Testis (tissue), 2 donors: Measurements from ENCODE around the gene EVI2B.
"Not testable (repeated sequence)": the region's sequence is repeated elsewhere in the genome, so short reads cannot be mapped to it uniquely, and the experiment has no call there.

Source experiments
- POLR2A ChIP-seq: fragments of 450-650 bp; IDR thresholded peaks from one replicate; pipeline ENCODE4 v1.6.1; 2017; ENCODE audit warnings: antibody characterized with exemption, mild to moderate bottlenecking, moderate library complexity
- TF ChIP-seq, protein P1 (sequence below), 3 experiments: fragments of 450-650 bp in 2 of 3; fragments of 200-600 bp in 1 of 3; sonication (generic) in 1 of 3; IDR thresholded peaks; one replicate each; pipeline ENCODE4 v1.5.1; 2016 to 2019; ENCODE audit warnings: antibody characterized with exemption in 3 of 3, mild to moderate bottlenecking in 2 of 3, moderate library complexity in 1 of 3

GRCh38 chr17:31262923-31263322 is 50.9 kb downstream of the EVI2B start:
- TF ChIP-seq, protein P1, sequence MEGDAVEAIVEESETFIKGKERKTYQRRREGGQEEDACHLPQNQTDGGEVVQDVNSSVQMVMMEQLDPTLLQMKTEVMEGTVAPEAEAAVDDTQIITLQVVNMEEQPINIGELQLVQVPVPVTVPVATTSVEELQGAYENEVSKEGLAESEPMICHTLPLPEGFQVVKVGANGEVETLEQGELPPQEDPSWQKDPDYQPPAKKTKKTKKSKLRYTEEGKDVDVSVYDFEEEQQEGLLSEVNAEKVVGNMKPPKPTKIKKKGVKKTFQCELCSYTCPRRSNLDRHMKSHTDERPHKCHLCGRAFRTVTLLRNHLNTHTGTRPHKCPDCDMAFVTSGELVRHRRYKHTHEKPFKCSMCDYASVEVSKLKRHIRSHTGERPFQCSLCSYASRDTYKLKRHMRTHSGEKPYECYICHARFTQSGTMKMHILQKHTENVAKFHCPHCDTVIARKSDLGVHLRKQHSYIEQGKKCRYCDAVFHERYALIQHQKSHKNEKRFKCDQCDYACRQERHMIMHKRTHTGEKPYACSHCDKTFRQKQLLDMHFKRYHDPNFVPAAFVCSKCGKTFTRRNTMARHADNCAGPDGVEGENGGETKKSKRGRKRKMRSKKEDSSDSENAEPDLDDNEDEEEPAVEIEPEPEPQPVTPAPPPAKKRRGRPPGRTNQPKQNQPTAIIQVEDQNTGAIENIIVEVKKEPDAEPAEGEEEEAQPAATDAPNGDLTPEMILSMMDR (IDR thresholded peaks at IDR 0.05) = not testable (repeated sequence)
- TF ChIP-seq POLR2A = not testable (repeated sequence)
